Activated T-helper 2 cell treated with anti-CD3 and anti-CD28 coated beads, Interferon-gamma antibody, Interleukin-2, Interleukin-4, amounts not matched to agents 10 μg/mL and 5 μg/mL and 100 μg/mL, durations not matched to agents 14 hours and 24 hours and 36 hours (primary cell): ENCODE results near the gene TUT4. TPM values are rescaled to one million over a fixed set of nuclear protein-coding genes. Genes with fewer than 3 reads are reported as not detected.

Experiments
- DNase-seq: peaks from one replicate; pipeline ENCODE4 v3.0.0; 2021; ENCODE audit warnings: low spot score
- H3K27ac Mint-ChIP-seq: one replicate; pipeline ENCODE4 v1.8.0; 2021; ENCODE audit warnings: mixed read lengths
- H3K27me3 Mint-ChIP-seq: one replicate; pipeline ENCODE4 v1.8.0; 2021; ENCODE audit warnings: low read depth, mixed read lengths
- H3K36me3 Mint-ChIP-seq: one replicate; pipeline ENCODE4 v1.8.0; 2021; ENCODE audit warnings: low read depth, mixed read lengths
- H3K4me1 Mint-ChIP-seq: one replicate; pipeline ENCODE4 v1.8.0; 2021; ENCODE audit warnings: low read depth, mixed read lengths
- H3K4me3 Mint-ChIP-seq: one replicate; pipeline ENCODE4 v1.8.0; 2021; ENCODE audit warnings: low read depth, mild to moderate bottlenecking, moderate library complexity, mixed read lengths
- H3K9me3 Mint-ChIP-seq: one replicate; pipeline ENCODE4 v1.8.0; 2021; ENCODE audit warnings: mixed read lengths
- intact Hi-C: fragments of 100-400 bp; cut with micrococcal nuclease; formaldehyde crosslinking; loops from one replicate; pipeline ENCODE4 v1.15.1; 2023
- total RNA-seq: library from RNA; stranded (reverse); gene quantifications from 2 replicates; pipeline ENCODE4 v1.2.3, GENCODE V29; 2022

TUT4 gene
- total RNA-seq, 1 donor from 2014 or later = 63.1 TPM

DNA sequence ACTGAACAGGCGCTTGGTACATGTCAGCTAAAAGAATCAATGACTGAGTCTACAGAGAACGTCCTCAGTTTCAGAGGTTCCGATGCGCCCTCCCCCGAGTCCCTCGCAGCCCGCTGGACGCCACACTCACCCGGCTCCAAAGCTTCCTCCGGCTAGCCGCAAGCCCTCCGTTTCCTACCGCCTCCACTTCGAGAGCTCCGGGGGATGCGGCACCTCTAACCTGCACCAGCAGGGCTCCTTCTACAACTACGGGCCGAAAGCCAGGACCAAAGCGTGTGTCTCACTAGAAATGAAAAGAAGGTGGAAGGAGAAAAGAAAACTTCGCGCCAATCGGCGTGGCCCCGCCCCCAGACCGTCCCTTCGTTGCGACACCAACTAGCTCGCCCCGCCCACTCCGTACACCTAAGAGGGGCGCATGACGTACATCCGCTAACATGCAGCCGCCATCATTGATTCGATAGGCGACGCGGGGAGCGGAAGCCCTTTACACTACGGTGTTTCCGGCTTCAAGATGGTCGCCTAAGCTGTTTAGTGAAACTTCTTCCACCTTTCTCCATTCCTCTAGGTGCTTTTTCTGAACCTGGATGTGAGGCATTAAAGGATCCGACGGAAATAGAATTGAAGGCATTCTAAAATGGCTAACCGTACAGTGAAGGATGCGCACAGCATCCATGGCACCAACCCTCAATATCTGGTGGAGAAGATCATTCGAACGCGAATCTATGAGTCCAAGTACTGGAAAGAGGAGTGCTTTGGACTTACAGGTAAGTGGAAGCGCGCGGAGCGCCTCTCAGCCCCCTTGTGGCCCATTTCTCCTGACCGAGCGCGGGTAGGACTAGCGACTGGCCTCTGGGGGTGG, 148.5 kb downstream of the TUT4 start, which contains the start of the genes ORC1 and PRPF38A:
Gene ORC1, minus strand, starts transcription at position 308 of the 859 bp plus-strand sequence. CDS start 2,200 bp downstream, outside the sequence.
Gene PRPF38A, plus strand, starts transcription at position 487 of the 859 bp plus-strand sequence. Its CDS starts 148 bp downstream, at position 635.
- intact Hi-C loops = loop anchor here (1.0 to 10.0 kb wide), 7 partner anchors 20 to 526 kb away; partner anchors contain the start of genes BTF3L4, CC2D1B, NRDC and TXNDC12
- Mint-ChIP-seq H3K27ac (peak within 1 kb of the TSS; percentile 97), H3K9me3 (no peaks in the 10 kb centered on the region), H3K27me3 (no peaks in the 10 kb centered on the region), H3K4me3 (peak within 1 kb of the TSS; percentile 98), H3K36me3 (peaks cover 73% of the 10 kb centered on the region), H3K4me1 (peaks cover 42% of the 10 kb centered on the region)
- DNase-seq = peak; percentile 96

DNA sequence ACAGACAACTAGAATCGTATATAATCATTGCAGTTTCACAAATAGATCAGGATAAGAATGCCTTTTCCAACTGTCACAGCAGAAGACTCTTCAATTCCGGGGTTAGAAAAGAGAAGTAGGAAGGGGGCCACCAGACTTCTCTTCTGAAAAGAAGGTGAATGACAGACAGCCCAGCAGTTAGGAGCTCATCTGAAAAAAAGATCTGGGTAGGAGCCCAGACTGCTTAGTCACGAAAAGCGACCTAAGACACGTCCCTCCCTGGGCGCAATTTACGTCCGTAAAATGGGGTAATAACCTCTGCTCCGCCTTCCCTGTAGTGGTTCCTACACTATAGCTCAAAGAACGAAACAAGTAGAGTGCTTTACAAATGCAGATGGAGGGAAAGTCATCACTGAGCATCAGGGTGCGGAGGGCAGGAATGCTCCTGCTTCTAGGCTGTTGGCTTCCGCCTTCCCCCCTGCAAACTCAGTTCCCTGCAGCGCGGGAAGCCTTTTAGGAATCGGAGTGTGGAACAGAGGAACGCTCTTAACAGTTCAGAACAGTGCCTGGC, 149.3 kb downstream of the TUT4 start:
- Mint-ChIP-seq H3K36me3 (peaks cover 70% of the 10 kb centered on the region), H3K27ac (peak overlapping the region; percentile 97), H3K27me3 (no peaks in the 10 kb centered on the region), H3K4me1 (peaks cover 42% of the 10 kb centered on the region), H3K9me3 (no peaks in the 10 kb centered on the region), H3K4me3 (peak overlapping the region; percentile 98)
- peak; percentile 73 for DNase-seq
- intact Hi-C loops = loop anchor here (1.0 to 10.0 kb wide), 7 partner anchors 21 to 525 kb away; partner anchors contain the start of genes BTF3L4, CC2D1B, NRDC and TXNDC12

DNA sequence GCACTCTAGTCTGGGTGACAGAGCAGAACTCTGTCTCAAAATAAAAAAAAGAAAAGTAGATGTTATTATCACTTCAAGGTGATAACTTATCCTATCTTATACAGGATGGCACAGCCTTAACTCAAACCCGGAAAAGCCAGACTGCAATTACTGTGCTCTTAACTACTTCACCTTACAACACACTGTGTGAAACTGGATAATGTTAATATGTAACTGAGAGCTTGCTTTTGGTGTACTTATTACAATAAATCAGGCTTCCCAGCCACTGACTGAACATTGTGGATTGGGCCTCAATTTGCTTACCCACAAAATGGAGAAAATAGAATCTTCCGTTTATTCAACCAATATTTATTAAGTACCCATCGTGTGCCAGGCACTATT, 150.0 kb downstream of the TUT4 start:
- peaks cover 65% of the 10 kb centered on the region for H3K36me3 Mint-ChIP-seq

DNA sequence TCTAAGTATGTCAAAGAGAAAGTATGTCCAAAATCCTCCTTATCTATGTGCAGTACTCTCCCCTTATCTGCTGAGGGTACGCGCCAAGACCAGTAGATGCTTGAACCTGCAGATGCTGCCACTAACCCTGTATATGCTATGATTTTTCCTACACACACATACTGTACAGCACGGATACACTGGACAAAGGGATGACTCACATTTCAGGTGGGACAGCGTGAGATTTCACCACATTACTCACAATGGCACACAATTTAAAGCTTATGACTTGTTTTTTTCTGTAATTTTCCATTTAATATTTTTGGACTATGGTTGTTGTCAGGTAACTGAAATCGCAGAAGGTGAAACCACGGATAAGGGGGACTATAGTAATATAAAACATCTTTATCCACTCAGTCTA, 152.8 kb downstream of the TUT4 start:
- H3K27ac Mint-ChIP-seq = no peak overlapping the region
- H3K9me3 Mint-ChIP-seq = no peaks in the 10 kb centered on the region
- H3K4me3 Mint-ChIP-seq = no peak overlapping the region
- intact Hi-C loops = loop anchor here (5.0 to 10.0 kb wide), 2 partner anchors 258 to 345 kb away; partner anchors contain the start of genes BTF3L4, TXNDC12 and ZFYVE9
- no peak for DNase-seq
- H3K36me3 Mint-ChIP-seq = peaks cover 67% of the 10 kb centered on the region
- no peaks in the 10 kb centered on the region for H3K27me3 Mint-ChIP-seq
- H3K4me1 Mint-ChIP-seq = peaks cover 34% of the 10 kb centered on the region

More for the DNA sequence above, 150.0 kb downstream of the TUT4 start:
- Mint-ChIP-seq H3K9me3 (no peaks in the 10 kb centered on the region), H3K27ac (peak overlapping the region; percentile 97), H3K27me3 (no peaks in the 10 kb centered on the region), H3K4me3 (peak overlapping the region; percentile 98), H3K4me1 (peaks cover 42% of the 10 kb centered on the region)
- intact Hi-C loops = loop anchor here (5.0 to 10.0 kb wide), 2 partner anchors 261 to 348 kb away; partner anchors contain the start of genes BTF3L4, TXNDC12 and ZFYVE9
- no peak for DNase-seq

DNA sequence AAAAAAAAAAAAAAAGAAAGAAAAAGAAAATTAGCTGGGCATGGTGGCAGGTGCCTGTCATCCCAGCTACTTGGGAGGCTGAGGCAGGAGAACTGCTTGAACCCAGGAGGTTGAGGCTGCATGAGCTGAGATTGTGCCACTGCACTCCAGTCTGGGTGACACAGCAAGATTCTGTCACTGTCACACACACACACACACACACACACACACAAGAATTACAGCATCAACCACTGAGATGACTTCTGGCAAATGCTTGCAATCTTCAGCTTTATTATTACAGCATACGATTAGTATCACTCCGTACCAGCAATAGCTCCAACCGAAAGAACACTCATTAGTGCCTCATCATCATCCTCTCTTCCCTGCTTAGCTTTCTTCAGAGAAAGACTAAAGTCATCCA, 153.3 kb downstream of the TUT4 start:
- Mint-ChIP-seq H3K4me3 (no peak overlapping the region), H3K4me1 (peaks cover 34% of the 10 kb centered on the region), H3K9me3 (no peaks in the 10 kb centered on the region), H3K27ac (no peak overlapping the region), H3K27me3 (no peaks in the 10 kb centered on the region), H3K36me3 (peaks cover 68% of the 10 kb centered on the region)
- DNase-seq = no peak
- intact Hi-C loops = loop anchor here (5.0 to 10.0 kb wide), 2 partner anchors 257 to 345 kb away; partner anchors contain the start of genes BTF3L4, TXNDC12 and ZFYVE9

DNA sequence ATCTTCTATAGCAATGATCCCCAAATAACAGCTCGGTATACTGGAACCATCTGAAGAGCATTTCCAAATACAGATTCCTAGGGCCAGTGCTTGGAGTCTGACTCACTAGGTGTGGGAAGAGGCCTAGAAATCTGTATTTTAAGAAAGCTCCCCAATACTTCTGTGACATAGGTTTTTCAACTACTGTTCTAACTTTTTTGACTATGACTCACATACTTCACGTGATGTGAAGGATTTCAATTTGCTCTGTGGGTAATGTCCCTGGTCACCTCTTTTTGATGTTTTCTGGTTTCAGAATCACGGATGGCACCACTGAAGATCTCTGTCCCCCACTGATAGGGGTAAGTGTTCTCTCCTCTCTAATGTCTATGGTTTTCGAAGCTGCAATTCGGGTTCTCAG, 159.7 kb downstream of the TUT4 start:
- Mint-ChIP-seq H3K27ac (no peak overlapping the region), H3K9me3 (no peaks in the 10 kb centered on the region), H3K27me3 (no peaks in the 10 kb centered on the region), H3K4me1 (peaks cover 3% of the 10 kb centered on the region), H3K36me3 (peaks cover 75% of the 10 kb centered on the region), H3K4me3 (no peak overlapping the region)
- no peak for DNase-seq
- intact Hi-C loops = no loop called here

DNA sequence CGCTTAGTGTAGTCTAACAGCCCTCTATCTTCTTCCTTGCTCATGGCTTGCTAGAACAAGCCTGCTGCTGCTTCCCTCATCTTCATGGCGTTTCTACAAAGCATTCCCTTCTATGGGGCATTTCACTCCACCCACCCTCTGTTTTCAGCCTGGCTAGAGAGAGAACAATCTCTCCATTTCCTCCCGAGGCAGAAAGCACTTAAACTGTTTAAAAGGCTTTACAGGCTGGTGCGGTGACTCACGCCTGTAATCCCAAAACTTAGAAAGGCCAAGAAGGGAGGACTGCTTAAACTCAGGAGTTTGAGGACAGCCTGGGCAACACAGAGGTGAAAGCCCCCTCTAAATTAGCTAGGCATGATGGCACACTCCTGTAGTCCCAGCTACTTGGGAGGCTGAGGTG, 166.4 kb downstream of the TUT4 start:
- intact Hi-C loops = no loop called here
- H3K4me1 Mint-ChIP-seq = no peaks in the 10 kb centered on the region
- no peaks in the 10 kb centered on the region for H3K9me3 Mint-ChIP-seq
- no peak overlapping the region for H3K27ac Mint-ChIP-seq
- peaks cover 75% of the 10 kb centered on the region for H3K36me3 Mint-ChIP-seq
- H3K4me3 Mint-ChIP-seq = no peak overlapping the region
- DNase-seq = no peak
- no peaks in the 10 kb centered on the region for H3K27me3 Mint-ChIP-seq

DNA sequence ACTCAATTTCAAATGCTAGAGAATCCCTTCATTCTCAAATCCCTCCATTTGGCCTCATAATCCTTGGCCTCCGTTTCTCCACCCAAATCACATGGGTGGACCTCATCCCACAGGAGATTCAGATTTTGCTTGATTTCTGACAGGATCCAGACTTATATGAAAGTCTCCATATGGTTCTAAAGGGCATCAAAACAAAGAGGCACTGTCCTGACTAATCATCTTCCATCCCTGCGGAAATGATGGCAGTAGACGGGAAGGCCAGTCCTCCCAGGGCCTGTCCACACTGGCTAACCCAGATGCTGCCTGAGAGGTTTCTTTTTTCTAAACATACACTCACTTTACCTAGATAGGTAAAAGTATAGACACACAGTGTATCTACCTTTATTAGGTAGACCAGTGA, 167.5 kb downstream of the TUT4 start:
- Mint-ChIP-seq H3K27me3 (no peaks in the 10 kb centered on the region), H3K27ac (no peak overlapping the region), H3K36me3 (peaks cover 80% of the 10 kb centered on the region), H3K4me3 (no peak overlapping the region), H3K9me3 (no peaks in the 10 kb centered on the region), H3K4me1 (no peaks in the 10 kb centered on the region)
- intact Hi-C loops = no loop called here
- DNase-seq = no peak

Other genes with a start within 250 kb of the TUT4 start
- gene CC2D1B, start 186.9 kb downstream of the TUT4 start, total RNA-seq = 36.0 and 38.1 TPM in 2 replicates
- gene ORC1, start 148.7 kb downstream of the TUT4 start, total RNA-seq = 36.2 and 38.9 TPM in 2 replicates
- gene PRPF38A, start 148.5 kb downstream of the TUT4 start, total RNA-seq = 96.6 and 98.1 TPM in 2 replicates
- gene GPX7, start 49.3 kb upstream of the TUT4 start, total RNA-seq = 29.9 and 31.1 TPM in 2 replicates
- 1.9 and 2.5 TPM in 2 replicates for gene SHISAL2A, start 80.1 kb upstream of the TUT4 start, total RNA-seq
- gene COA7, start 145.3 kb upstream of the TUT4 start, total RNA-seq = 31.5 and 34.2 TPM in 2 replicates
- gene ZYG11B, start 173.4 kb upstream of the TUT4 start, total RNA-seq = 12.7 and 13.2 TPM in 2 replicates